GM23338 (cell line): ENCODE data around the gene MND1. TPM values are rescaled to one million over a fixed set of nuclear protein-coding genes. Genes with fewer than 3 reads are reported as not detected.

ENCODE experiments used
- ATAC-seq: fragments of 200-7000 bp; cut with Tn5 transposase; 3 replicates; pipeline ENCODE4 v1.9.1; 2020
- DNase-seq: peaks from one replicate; pipeline ENCODE4 v3.0.0-alpha.2; 2015; ENCODE audit warnings: low spot score
- H2AFZ ChIP-seq: fragments of 200-600 bp; sonication (generic); 2 replicates; pipeline ENCODE4 v1.8.0; 2016; ENCODE audit warnings: antibody characterized with exemption, mild to moderate bottlenecking, moderate library complexity
- H3F3A ChIP-seq: fragments of 200-600 bp; sonication (generic); replicated peaks from 2 replicates; pipeline ENCODE4 v1.8.0; 2017; ENCODE audit warnings: antibody characterized with exemption, mixed run types, low read depth
- H3K27ac ChIP-seq: fragments of 200-600 bp; sonication (generic); 2 replicates; pipeline ENCODE4 v1.6.1; 2016; ENCODE audit warnings: low read depth
- H3K27me3 ChIP-seq: fragments of 200-600 bp; sonication (generic); 2 replicates; pipeline ENCODE4 v1.8.0; 2016; ENCODE audit warnings: mild to moderate bottlenecking, mixed run types, moderate library complexity; ENCODE audit not compliant: insufficient read depth
- H3K36me3 ChIP-seq: fragments of 200-600 bp; sonication (generic); 2 replicates; pipeline ENCODE4 v1.8.0; 2016; ENCODE audit warnings: mild to moderate bottlenecking; ENCODE audit not compliant: insufficient read depth
- H3K4me1 ChIP-seq: fragments of 200-600 bp; sonication (generic); 2 replicates; pipeline ENCODE4 v1.8.0; 2016; ENCODE audit warnings: mild to moderate bottlenecking, moderate library complexity; ENCODE audit not compliant: insufficient read depth
- H3K4me2 ChIP-seq: fragments of 200-600 bp; sonication (generic); 2 replicates; pipeline ENCODE4 v1.7.1; 2017; ENCODE audit warnings: mixed run types
- H3K4me3 ChIP-seq: fragments of 200-600 bp; sonication (generic); 2 replicates; pipeline ENCODE4 v1.6.1; 2016; ENCODE audit warnings: mixed run types
- H3K79me2 ChIP-seq: fragments of 200-600 bp; sonication (generic); replicated peaks from 2 replicates; pipeline ENCODE4 v1.8.0; 2017; ENCODE audit warnings: mild to moderate bottlenecking; ENCODE audit not compliant: insufficient read depth
- H3K9me2 ChIP-seq: fragments of 200-600 bp; sonication (generic); 2 replicates; pipeline ENCODE4 v1.8.0; 2017; ENCODE audit not compliant: insufficient read depth
- H4K20me1 ChIP-seq: fragments of 200-600 bp; sonication (generic); replicated peaks from 2 replicates; pipeline ENCODE4 v1.8.0; 2017; ENCODE audit warnings: mild to moderate bottlenecking; ENCODE audit not compliant: insufficient read depth
- H3K27ac Mint-ChIP-seq: 2 replicates; pipeline ENCODE4 v1.8.0; 2020; ENCODE audit warnings: inconsistent platforms, mild to moderate bottlenecking, moderate library complexity, mixed read lengths
- H3K27me3 Mint-ChIP-seq: 3 replicates; pipeline ENCODE4 v1.8.0; 2022; ENCODE audit warnings: low read depth, mild to moderate bottlenecking, moderate library complexity, mixed read lengths, inconsistent platforms; ENCODE audit not compliant: insufficient read depth, poor library complexity
- H3K36me3 Mint-ChIP-seq: 3 replicates; pipeline ENCODE4 v1.8.0; 2021; ENCODE audit warnings: low read depth, mild to moderate bottlenecking, inconsistent platforms, moderate library complexity, mixed read lengths
- H3K4me1 Mint-ChIP-seq: 3 replicates; pipeline ENCODE4 v1.8.0; 2020; ENCODE audit warnings: mild to moderate bottlenecking, inconsistent platforms, mixed read lengths
- H3K4me3 Mint-ChIP-seq: 3 replicates; pipeline ENCODE4 v1.8.0; 2021; ENCODE audit warnings: moderate library complexity, mild to moderate bottlenecking, inconsistent platforms, mixed read lengths
- H3K9me3 Mint-ChIP-seq: 3 replicates; pipeline ENCODE4 v1.8.0; 2020; ENCODE audit warnings: moderate library complexity, mild to moderate bottlenecking, inconsistent platforms, mixed read lengths
- CREB1 ChIP-seq: fragments of 250-450 bp; sonication (Bioruptor Pico); IDR thresholded peaks from 2 replicates; pipeline ENCODE4 v1.5.0; 2020; ENCODE audit warnings: low read depth, mild to moderate bottlenecking, moderate library complexity
- EZH2 ChIP-seq: fragments of 200-600 bp; sonication (generic); IDR thresholded peaks from one replicate; pipeline ENCODE4 v1.8.0; 2017; ENCODE audit warnings: antibody characterized with exemption, mild to moderate bottlenecking, low read depth; ENCODE audit not compliant: unreplicated experiment
- JUNB ChIP-seq: IDR thresholded peaks from one replicate; pipeline ENCODE4 v1.6.1; 2016; ENCODE audit warnings: antibody characterized with exemption; ENCODE audit not compliant: unreplicated experiment
- NANOG ChIP-seq: IDR thresholded peaks from 2 replicates; pipeline ENCODE4 v1.6.1; 2016; ENCODE audit warnings: antibody characterized with exemption, borderline replicate concordance
- POLR2AphosphoS5 ChIP-seq: IDR thresholded peaks from 2 replicates; pipeline ENCODE4 v1.6.1; 2016; ENCODE audit warnings: antibody characterized with exemption, low read depth
- STAT1 ChIP-seq: IDR thresholded peaks from one replicate; pipeline ENCODE4 v1.6.1; 2016; ENCODE audit warnings: antibody characterized with exemption; ENCODE audit not compliant: unreplicated experiment
- ZNF114 ChIP-seq: fragments of 250-450 bp; sonication (Bioruptor Pico); IDR thresholded peaks from 2 replicates; pipeline ENCODE4 v1.5.0; 2020; ENCODE audit warnings: mild to moderate bottlenecking, moderate library complexity
- ZNF331 ChIP-seq: fragments of 250-450 bp; sonication (Bioruptor Pico); IDR thresholded peaks from 2 replicates; pipeline ENCODE4 v1.5.0; 2020; ENCODE audit warnings: low read depth, mild to moderate bottlenecking, moderate library complexity
- polyA plus RNA-seq: library from polyadenylated mRNA; unstranded; fragments of >200 nt; fragmentation: Nextera tagmentation; extraction: Ambion mirVana; gene quantifications from 2 replicates; pipeline ENCODE4 v1.2.1, GENCODE V29; 2016
- total RNA-seq: library from RNA; depleted of rRNA; stranded (reverse); fragments of >200 nt; shearing (Covaris generic); gene quantifications from 2 replicates; pipeline ENCODE4 v1.2.3, GENCODE V29; 2014
- TF ChIP-seq, protein P1 (sequence below), 2 experiments: fragments of 200-600 bp in 1 of 2; sonication (generic) in 1 of 2; conservative IDR thresholded peaks; 2 replicates each; pipeline versions ENCODE4 v1.5.1 to v1.6.1; 2016 to 2017; ENCODE audit warnings: antibody characterized with exemption in 2 of 2, low read depth in 2 of 2, mild to moderate bottlenecking in 2 of 2, moderate library complexity in 1 of 2
- TF ChIP-seq, protein P2 (sequence below): fragments of 250-450 bp; sonication (Bioruptor Pico); IDR thresholded peaks from 2 replicates; pipeline ENCODE4 v1.5.0; 2020; ENCODE audit warnings: mild to moderate bottlenecking, moderate library complexity

Gene MND1
- total and polyA plus RNA-seq, 2 experiments from 2014 or later: 22.5 to 63.5 TPM

DNA sequence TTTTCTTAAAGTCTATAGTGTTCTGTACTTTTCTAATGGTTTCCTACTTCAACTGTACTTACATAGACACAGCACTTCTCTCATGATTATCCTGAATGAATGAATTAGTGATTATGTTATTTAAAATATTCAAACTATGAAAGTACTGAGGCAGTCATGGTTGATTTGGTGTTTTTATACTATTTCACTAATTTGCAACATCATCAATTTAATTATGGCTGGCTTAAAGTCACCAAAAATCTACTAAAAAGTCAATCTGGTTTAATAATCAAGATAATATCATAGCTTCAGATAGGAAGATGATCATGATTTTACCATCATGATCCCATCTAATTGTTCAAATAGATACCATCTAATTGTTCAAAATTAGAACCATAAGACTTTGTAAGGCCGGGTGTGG is 104.8 kb downstream of the MND1 start:
- Histone ChIP-seq H3K4me3 (no peak overlapping the region), H3F3A (no peaks in the 10 kb centered on the region), H3K4me2 (no peak overlapping the region), H3K9me2 (no peaks in the 10 kb centered on the region), H3K4me1 (no peaks in the 10 kb centered on the region), H3K36me3 (no peaks in the 10 kb centered on the region), H4K20me1 (no peaks in the 10 kb centered on the region), H3K79me2 (no peaks in the 10 kb centered on the region), H3K27ac (no peak overlapping the region), H3K27me3 (no peaks in the 10 kb centered on the region), H2AFZ (no peak overlapping the region)
- Mint-ChIP-seq H3K9me3 (no peaks in the 10 kb centered on the region), H3K36me3 (no peaks in the 10 kb centered on the region), H3K27ac (no peak overlapping the region), H3K4me3 (no peak overlapping the region), H3K4me1 (peaks cover 13% of the 10 kb centered on the region), H3K27me3 (peaks cover 10% of the 10 kb centered on the region)
- ATAC-seq (no peak), DNase-seq (no peak)
- TF ChIP-seq JUNB (no peak), STAT1 (no peak), NANOG (no peak), ZNF331 (no peak), EZH2 (no peak), CREB1 (CRISPR knock-in tag) (no peak), POLR2AphosphoS5 (no peak), ZNF114 (CRISPR knock-in tag) (no peak)
- TF ChIP-seq, protein P1, sequence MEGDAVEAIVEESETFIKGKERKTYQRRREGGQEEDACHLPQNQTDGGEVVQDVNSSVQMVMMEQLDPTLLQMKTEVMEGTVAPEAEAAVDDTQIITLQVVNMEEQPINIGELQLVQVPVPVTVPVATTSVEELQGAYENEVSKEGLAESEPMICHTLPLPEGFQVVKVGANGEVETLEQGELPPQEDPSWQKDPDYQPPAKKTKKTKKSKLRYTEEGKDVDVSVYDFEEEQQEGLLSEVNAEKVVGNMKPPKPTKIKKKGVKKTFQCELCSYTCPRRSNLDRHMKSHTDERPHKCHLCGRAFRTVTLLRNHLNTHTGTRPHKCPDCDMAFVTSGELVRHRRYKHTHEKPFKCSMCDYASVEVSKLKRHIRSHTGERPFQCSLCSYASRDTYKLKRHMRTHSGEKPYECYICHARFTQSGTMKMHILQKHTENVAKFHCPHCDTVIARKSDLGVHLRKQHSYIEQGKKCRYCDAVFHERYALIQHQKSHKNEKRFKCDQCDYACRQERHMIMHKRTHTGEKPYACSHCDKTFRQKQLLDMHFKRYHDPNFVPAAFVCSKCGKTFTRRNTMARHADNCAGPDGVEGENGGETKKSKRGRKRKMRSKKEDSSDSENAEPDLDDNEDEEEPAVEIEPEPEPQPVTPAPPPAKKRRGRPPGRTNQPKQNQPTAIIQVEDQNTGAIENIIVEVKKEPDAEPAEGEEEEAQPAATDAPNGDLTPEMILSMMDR (conservative IDR thresholded peaks at IDR 0.05; ENCODE audit: low read depth in 2 of 2): no peak
- TF ChIP-seq, protein P2, sequence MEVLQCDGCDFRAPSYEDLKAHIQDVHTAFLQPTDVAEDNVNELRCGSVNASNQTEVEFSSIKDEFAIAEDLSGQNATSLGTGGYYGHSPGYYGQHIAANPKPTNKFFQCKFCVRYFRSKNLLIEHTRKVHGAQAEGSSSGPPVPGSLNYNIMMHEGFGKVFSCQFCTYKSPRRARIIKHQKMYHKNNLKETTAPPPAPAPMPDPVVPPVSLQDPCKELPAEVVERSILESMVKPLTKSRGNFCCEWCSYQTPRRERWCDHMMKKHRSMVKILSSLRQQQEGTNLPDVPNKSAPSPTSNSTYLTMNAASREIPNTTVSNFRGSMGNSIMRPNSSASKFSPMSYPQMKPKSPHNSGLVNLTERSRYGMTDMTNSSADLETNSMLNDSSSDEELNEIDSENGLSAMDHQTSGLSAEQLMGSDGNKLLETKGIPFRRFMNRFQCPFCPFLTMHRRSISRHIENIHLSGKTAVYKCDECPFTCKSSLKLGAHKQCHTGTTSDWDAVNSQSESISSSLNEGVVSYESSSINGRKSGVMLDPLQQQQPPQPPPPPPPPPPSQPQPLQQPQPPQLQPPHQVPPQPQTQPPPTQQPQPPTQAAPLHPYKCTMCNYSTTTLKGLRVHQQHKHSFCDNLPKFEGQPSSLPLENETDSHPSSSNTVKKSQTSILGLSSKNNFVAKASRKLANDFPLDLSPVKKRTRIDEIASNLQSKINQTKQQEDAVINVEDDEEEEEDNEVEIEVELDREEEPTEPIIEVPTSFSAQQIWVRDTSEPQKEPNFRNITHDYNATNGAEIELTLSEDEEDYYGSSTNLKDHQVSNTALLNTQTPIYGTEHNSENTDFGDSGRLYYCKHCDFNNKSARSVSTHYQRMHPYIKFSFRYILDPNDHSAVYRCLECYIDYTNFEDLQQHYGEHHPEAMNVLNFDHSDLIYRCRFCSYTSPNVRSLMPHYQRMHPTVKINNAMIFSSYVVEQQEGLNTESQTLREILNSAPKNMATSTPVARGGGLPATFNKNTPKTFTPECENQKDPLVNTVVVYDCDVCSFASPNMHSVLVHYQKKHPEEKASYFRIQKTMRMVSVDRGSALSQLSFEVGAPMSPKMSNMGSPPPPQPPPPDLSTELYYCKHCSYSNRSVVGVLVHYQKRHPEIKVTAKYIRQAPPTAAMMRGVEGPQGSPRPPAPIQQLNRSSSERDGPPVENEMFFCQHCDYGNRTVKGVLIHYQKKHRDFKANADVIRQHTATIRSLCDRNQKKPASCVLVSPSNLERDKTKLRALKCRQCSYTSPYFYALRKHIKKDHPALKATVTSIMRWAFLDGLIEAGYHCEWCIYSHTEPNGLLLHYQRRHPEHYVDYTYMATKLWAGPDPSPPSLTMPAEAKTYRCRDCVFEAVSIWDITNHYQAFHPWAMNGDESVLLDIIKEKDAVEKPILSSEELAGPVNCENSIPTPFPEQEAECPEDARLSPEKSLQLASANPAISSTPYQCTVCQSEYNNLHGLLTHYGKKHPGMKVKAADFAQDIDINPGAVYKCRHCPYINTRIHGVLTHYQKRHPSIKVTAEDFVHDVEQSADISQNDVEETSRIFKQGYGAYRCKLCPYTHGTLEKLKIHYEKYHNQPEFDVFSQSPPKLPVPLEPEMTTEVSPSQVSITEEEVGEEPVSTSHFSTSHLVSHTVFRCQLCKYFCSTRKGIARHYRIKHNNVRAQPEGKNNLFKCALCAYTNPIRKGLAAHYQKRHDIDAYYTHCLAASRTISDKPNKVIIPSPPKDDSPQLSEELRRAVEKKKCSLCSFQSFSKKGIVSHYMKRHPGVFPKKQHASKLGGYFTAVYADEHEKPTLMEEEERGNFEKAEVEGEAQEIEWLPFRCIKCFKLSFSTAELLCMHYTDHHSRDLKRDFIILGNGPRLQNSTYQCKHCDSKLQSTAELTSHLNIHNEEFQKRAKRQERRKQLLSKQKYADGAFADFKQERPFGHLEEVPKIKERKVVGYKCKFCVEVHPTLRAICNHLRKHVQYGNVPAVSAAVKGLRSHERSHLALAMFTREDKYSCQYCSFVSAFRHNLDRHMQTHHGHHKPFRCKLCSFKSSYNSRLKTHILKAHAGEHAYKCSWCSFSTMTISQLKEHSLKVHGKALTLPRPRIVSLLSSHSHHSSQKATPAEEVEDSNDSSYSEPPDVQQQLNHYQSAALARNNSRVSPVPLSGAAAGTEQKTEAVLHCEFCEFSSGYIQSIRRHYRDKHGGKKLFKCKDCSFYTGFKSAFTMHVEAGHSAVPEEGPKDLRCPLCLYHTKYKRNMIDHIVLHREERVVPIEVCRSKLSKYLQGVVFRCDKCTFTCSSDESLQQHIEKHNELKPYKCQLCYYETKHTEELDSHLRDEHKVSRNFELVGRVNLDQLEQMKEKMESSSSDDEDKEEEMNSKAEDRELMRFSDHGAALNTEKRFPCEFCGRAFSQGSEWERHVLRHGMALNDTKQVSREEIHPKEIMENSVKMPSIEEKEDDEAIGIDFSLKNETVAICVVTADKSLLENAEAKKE (CRISPR knock-in tag): no peak
